HCT116 (cell line): ENCODE results near the gene NSMCE4A. TPM values are rescaled to one million over a fixed set of nuclear protein-coding genes. Genes with fewer than 3 reads are reported as not detected.
A peak's percentile ranks its signal among the peaks of the same experiment; 100 is the strongest.

Experiments
- ATAC-seq: fragments of 200-7000 bp; cut with Tn5 transposase; 2 replicates; pipeline ENCODE4 v1.9.1; 2020; ENCODE audit warnings: mild to moderate bottlenecking, moderate library complexity
- BruUV-seq: library from RNA; stranded (reverse); fragments of 400-500 nt; replicated peaks from 2 replicates; lab custom pipeline; 2021; lab: Mats Ljungman, UMichigan
- CTCF ChIA-PET: fragments of 300-600 bp; sonication (Branson Sonifier 250); formaldehyde crosslinking; loops from one replicate; lab custom pipeline; 2021; ENCODE audit warnings: antibody characterized with exemption; lab: Charles Lee
- POLR2A ChIA-PET: fragments of 300-600, 350-600 bp; sonication (Branson Sonifier 250); formaldehyde crosslinking; loops from one replicate; lab custom pipeline; 2021; ENCODE audit warnings: antibody characterized with exemption; lab: Charles Lee
- RAD21 ChIA-PET, 2 experiments: fragments of 300-600 bp; sonication (Branson Sonifier 250); formaldehyde crosslinking; loops; one replicate each; lab custom pipeline; 2023; ENCODE audit warnings: low total read pairs in 2 of 2; ENCODE audit not compliant: uncharacterized antibody in 2 of 2, unreplicated experiment in 2 of 2, low non-redundant PET in 1 of 2; lab: Charles Lee
- DNase-seq: peaks from one replicate; pipeline ENCODE4 v3.0.0-alpha.2; 2010; ENCODE audit warnings: low read depth, low spot score
- H2AFZ ChIP-seq: fragments of 200-600 bp; shearing (Covaris generic), sonication (generic); 2 replicates; pipeline ENCODE4 v1.6.1; 2017; ENCODE audit warnings: low read depth, mixed run types, mixed read lengths, antibody characterized with exemption, low read length; ENCODE audit not compliant: poor library complexity, severe bottlenecking
- H3K27ac ChIP-seq: 2 replicates; pipeline ENCODE4 v1.5.1; 2012; ENCODE audit warnings: low read depth, low read length
- H3K27me3 ChIP-seq: fragments of 200-600 bp; sonication (generic); 2 replicates; pipeline ENCODE4 v1.6.1; 2016; ENCODE audit warnings: mixed run types, low read length, mixed read lengths; ENCODE audit not compliant: insufficient read depth
- H3K36me3 ChIP-seq, 2 experiments: fragments of 200-500 bp in 1 of 2; fragments of 200-600 bp in 1 of 2; sonication (Bioruptor generic) in 1 of 2; sonication (generic) in 1 of 2; 2 replicates each; pipeline versions ENCODE4 v1.5.1 to v1.6.1; 2014 to 2016; ENCODE audit warnings: low read length in 2 of 2, inconsistent platforms in 1 of 2, mixed read lengths in 1 of 2, mixed run types in 1 of 2; ENCODE audit not compliant: insufficient read depth in 2 of 2, control insufficient read depth in 1 of 2
- H3K4me1 ChIP-seq, 2 experiments: fragments of 200-600 bp in 1 of 2; sonication (generic) in 1 of 2; 2 replicates each; pipeline versions ENCODE4 v1.5.1 to v1.6.1; 2012 to 2017; ENCODE audit warnings: low read length in 2 of 2, inconsistent platforms in 1 of 2, mild to moderate bottlenecking in 1 of 2, mixed read lengths in 1 of 2, mixed run types in 1 of 2, moderate library complexity in 1 of 2; ENCODE audit not compliant: insufficient read depth in 2 of 2, control insufficient read depth in 1 of 2
- H3K4me2 ChIP-seq: fragments of 200-600 bp; sonication (generic); 2 replicates; pipeline ENCODE4 v1.6.1; 2017; ENCODE audit warnings: mixed run types, low read length, mixed read lengths
- H3K4me3 ChIP-seq, 2 experiments: fragments of 200-600 bp in 1 of 2; sonication (generic) in 1 of 2; replicated peaks in 1 of 2; 2 replicates each; pipeline ENCODE4 v1.5.1; 2011 to 2016; ENCODE audit warnings: low read length in 2 of 2, control low read depth in 1 of 2, low read depth in 1 of 2, mild to moderate bottlenecking in 1 of 2, mixed read lengths in 1 of 2, mixed run types in 1 of 2
- H3K79me2 ChIP-seq: fragments of 200-600 bp; sonication (generic); 2 replicates; pipeline ENCODE4 v1.6.1; 2017; ENCODE audit warnings: mild to moderate bottlenecking, mixed run types, low read length, moderate library complexity, mixed read lengths; ENCODE audit not compliant: insufficient read depth
- H3K9ac ChIP-seq: fragments of 200-600 bp; sonication (generic); 2 replicates; pipeline ENCODE4 v1.6.1; 2016; ENCODE audit warnings: low read length, mixed read lengths
- H3K9me2 ChIP-seq: fragments of 200-600 bp; sonication (generic), shearing (Covaris generic); 2 replicates; pipeline ENCODE4 v1.6.1; 2017; ENCODE audit warnings: mixed run types, mild to moderate bottlenecking, moderate library complexity; ENCODE audit not compliant: insufficient read depth
- H3K9me3 ChIP-seq, 2 experiments: fragments of 200-500 bp in 1 of 2; fragments of 200-600 bp in 1 of 2; sonication (Bioruptor generic) in 1 of 2; sonication (generic) in 1 of 2; 2 replicates each; pipeline ENCODE4 v1.6.1; 2014 to 2017; ENCODE audit warnings: low read length in 2 of 2, mixed read lengths in 2 of 2, inconsistent platforms in 1 of 2, low read depth in 1 of 2, mild to moderate bottlenecking in 1 of 2, mixed run types in 1 of 2, moderate library complexity in 1 of 2; ENCODE audit not compliant: control insufficient read depth in 1 of 2, insufficient read depth in 1 of 2
- H4K20me1 ChIP-seq: fragments of 200-600 bp; sonication (generic), shearing (Covaris generic); 2 replicates; pipeline ENCODE4 v1.6.1; 2017; ENCODE audit warnings: mixed run types, mild to moderate bottlenecking, moderate library complexity; ENCODE audit not compliant: insufficient read depth
- CEBPB ChIP-seq: IDR thresholded peaks from 2 replicates; pipeline ENCODE4 v1.6.1; 2012; ENCODE audit warnings: low read depth
- CTCF ChIP-seq, 3 experiments: fragments of 200-600 bp in 1 of 3; sonication (generic) in 1 of 3; IDR thresholded peaks in 2 of 3; conservative IDR thresholded peaks in 1 of 3; 2 replicates each; pipeline ENCODE4 v1.5.1; 2012 to 2017; ENCODE audit warnings: low read depth in 2 of 3, low read length in 2 of 3, antibody characterized with exemption in 1 of 3, borderline replicate concordance in 1 of 3, control low read depth in 1 of 3, mild to moderate bottlenecking in 1 of 3, mixed read lengths in 1 of 3, mixed run types in 1 of 3, moderate library complexity in 1 of 3; ENCODE audit not compliant: insufficient read depth in 1 of 3
- EGR1 ChIP-seq: IDR thresholded peaks from 2 replicates; pipeline ENCODE4 v1.6.1; 2012; ENCODE audit warnings: low read depth
- ELF1 ChIP-seq: IDR thresholded peaks from 2 replicates; pipeline ENCODE4 v1.6.1; 2012; ENCODE audit warnings: low read depth, borderline replicate concordance
- EZH2 ChIP-seq: fragments of 200-600 bp; sonication (generic); IDR thresholded peaks from 2 replicates; pipeline ENCODE4 v1.6.1; 2017; ENCODE audit warnings: antibody characterized with exemption, mixed run types
- EZH2phosphoT487 ChIP-seq: fragments of 200-600 bp; IDR thresholded peaks from 2 replicates; pipeline ENCODE4 v1.6.1; 2018; ENCODE audit warnings: antibody characterized with exemption, borderline replicate concordance
- JUND ChIP-seq: IDR thresholded peaks from 2 replicates; pipeline ENCODE4 v1.6.1; 2012
- MAX ChIP-seq: IDR thresholded peaks from 2 replicates; pipeline ENCODE4 v1.6.1; 2012
- RAD21 ChIP-seq: IDR thresholded peaks from 2 replicates; pipeline ENCODE4 v1.6.1; 2012; ENCODE audit warnings: low read depth, mild to moderate bottlenecking
- SP1 ChIP-seq: IDR thresholded peaks from 2 replicates; pipeline ENCODE4 v1.6.1; 2012; ENCODE audit warnings: low read depth
- SRF ChIP-seq: IDR thresholded peaks from 2 replicates; pipeline ENCODE4 v1.6.1; 2012; ENCODE audit warnings: low read depth
- TCF7L2 ChIP-seq: IDR thresholded peaks from 2 replicates; pipeline ENCODE4 v1.7.0; 2011; ENCODE audit warnings: borderline replicate concordance, inconsistent platforms; ENCODE audit not compliant: insufficient read depth, insufficient read length; ENCODE audit errors: extremely low read depth
- ZBTB33 ChIP-seq: IDR thresholded peaks from 2 replicates; pipeline ENCODE4 v1.6.1; 2011; ENCODE audit warnings: mild to moderate bottlenecking, low read length, moderate library complexity; ENCODE audit not compliant: insufficient replicate concordance; ENCODE audit errors: extremely low read depth
- ZFX ChIP-seq: fragments of 450-650 bp; IDR thresholded peaks from 2 replicates; pipeline ENCODE4 v1.6.1; 2017
- ZNF274 ChIP-seq: fragments of 200-500 bp; sonication (Bioruptor generic); IDR thresholded peaks from 2 replicates; pipeline ENCODE4 v1.6.1; 2014; ENCODE audit warnings: mild to moderate bottlenecking, low read depth, low read length, inconsistent platforms
- intact Hi-C: fragments of 100-400 bp; cut with micrococcal nuclease; formaldehyde crosslinking; loops from 2 replicates; pipeline ENCODE4 v1.10.0; 2022
- total RNA-seq: library from RNA; stranded (reverse); gene quantifications from one replicate; pipeline ENCODE4 v1.2.1, GENCODE V29; 2021; ENCODE audit not compliant: unreplicated experiment
- TF ChIP-seq, protein P1 (sequence below): IDR thresholded peaks from 2 replicates; pipeline ENCODE4 v1.6.1; 2012; ENCODE audit warnings: low read depth
- TF ChIP-seq, protein P2 (sequence below): IDR thresholded peaks from 2 replicates; pipeline ENCODE4 v1.6.1; 2012

The NSMCE4A gene
- total RNA-seq, 1 experiment from 2014 or later, result 70.6 TPM

GRCh38 chr10:121988361-121989324, 13.6 kb upstream of the NSMCE4A start, which contains the start of gene TACC2:
Gene TACC2, plus strand, starts transcription at chr10:121989163. Its CDS starts 32,819 bp downstream, at chr10:122021982.
- Histone ChIP-seq H2AFZ (peak within 1 kb of the TSS; percentile 79), H3K27me3 (no peaks in the 10 kb centered on the region), H3K4me3 (peak within 1 kb of the TSS in 1 of 2 experiments; percentile 8; a peak in 1 of 4 replicates), H3K36me3 (no peaks in the 10 kb centered on the region), H3K9ac (no peak within 1 kb of the TSS), H3K4me2 (peak within 1 kb of the TSS; percentile 50), H3K27ac (peak within 1 kb of the TSS; percentile 45; the same call in 1 of the 2 replicates), H3K79me2 (no peaks in the 10 kb centered on the region), H3K4me1 (peaks cover 18 to 25% of the 10 kb centered on the region in 2 experiments), H3K9me3 (peaks cover 14 to 16% of the 10 kb centered on the region in 2 experiments; a peak in 2 of 4 replicates), H4K20me1 (no peaks in the 10 kb centered on the region), H3K9me2 (no peaks in the 10 kb centered on the region)
- ATAC-seq, result peak; percentile 50
- CTCF ChIA-PET, result no interaction called here
- intact Hi-C loops, result loop anchor here (5.0 kb wide), 1 partner anchor 124 kb away; no protein-coding TSS in a partner anchor
- RAD21 ChIA-PET, result no interaction called here
- no TSS peak for BruUV-seq
- POLR2A ChIA-PET, result no interaction called here
- peak; percentile 48 for DNase-seq
- TF ChIP-seq CEBPB (no peak), ZBTB33 (peak; percentile 39), SRF (peak; percentile 61; the same call in 1 of the 2 replicates), ELF1 (no peak), JUND (peak; percentile 74), EZH2 (no peak), MAX (peak; percentile 20; the same call in 1 of the 2 replicates), RAD21 (peak; percentile 11; the same call in 1 of the 2 replicates), SP1 (peak; percentile 40; the same call in 1 of the 2 replicates), EZH2phosphoT487 (no peak), EGR1 (peak; percentile 78), ZNF274 (no peak), CTCF (IDR thresholded peaks at IDR 0.05 in 2 of 3, conservative IDR thresholded peaks at IDR 0.05 in 1 of 3; ENCODE audit: borderline replicate concordance in 1 of 3, insufficient read depth in 1 of 3, low read depth in 2 of 3, low read length in 2 of 3) (no peak), ZFX (no peak), TCF7L2 (no peak)
- TF ChIP-seq, protein P1, sequence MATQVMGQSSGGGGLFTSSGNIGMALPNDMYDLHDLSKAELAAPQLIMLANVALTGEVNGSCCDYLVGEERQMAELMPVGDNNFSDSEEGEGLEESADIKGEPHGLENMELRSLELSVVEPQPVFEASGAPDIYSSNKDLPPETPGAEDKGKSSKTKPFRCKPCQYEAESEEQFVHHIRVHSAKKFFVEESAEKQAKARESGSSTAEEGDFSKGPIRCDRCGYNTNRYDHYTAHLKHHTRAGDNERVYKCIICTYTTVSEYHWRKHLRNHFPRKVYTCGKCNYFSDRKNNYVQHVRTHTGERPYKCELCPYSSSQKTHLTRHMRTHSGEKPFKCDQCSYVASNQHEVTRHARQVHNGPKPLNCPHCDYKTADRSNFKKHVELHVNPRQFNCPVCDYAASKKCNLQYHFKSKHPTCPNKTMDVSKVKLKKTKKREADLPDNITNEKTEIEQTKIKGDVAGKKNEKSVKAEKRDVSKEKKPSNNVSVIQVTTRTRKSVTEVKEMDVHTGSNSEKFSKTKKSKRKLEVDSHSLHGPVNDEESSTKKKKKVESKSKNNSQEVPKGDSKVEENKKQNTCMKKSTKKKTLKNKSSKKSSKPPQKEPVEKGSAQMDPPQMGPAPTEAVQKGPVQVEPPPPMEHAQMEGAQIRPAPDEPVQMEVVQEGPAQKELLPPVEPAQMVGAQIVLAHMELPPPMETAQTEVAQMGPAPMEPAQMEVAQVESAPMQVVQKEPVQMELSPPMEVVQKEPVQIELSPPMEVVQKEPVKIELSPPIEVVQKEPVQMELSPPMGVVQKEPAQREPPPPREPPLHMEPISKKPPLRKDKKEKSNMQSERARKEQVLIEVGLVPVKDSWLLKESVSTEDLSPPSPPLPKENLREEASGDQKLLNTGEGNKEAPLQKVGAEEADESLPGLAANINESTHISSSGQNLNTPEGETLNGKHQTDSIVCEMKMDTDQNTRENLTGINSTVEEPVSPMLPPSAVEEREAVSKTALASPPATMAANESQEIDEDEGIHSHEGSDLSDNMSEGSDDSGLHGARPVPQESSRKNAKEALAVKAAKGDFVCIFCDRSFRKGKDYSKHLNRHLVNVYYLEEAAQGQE, result no peak
- TF ChIP-seq, protein P2, sequence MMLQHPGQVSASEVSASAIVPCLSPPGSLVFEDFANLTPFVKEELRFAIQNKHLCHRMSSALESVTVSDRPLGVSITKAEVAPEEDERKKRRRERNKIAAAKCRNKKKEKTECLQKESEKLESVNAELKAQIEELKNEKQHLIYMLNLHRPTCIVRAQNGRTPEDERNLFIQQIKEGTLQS, result no peak
